ENCODE data around the gene ME3. TPM values are rescaled to one million over a fixed set of nuclear protein-coding genes. Genes with fewer than 3 reads are reported as not detected.
A peak's percentile ranks its signal among the peaks of the same experiment; 100 is the strongest.

Gene ME3
- total and polyA plus RNA-seq, 11 donors: 11.3 to 51.5 (median 31.3) TPM

DNA sequence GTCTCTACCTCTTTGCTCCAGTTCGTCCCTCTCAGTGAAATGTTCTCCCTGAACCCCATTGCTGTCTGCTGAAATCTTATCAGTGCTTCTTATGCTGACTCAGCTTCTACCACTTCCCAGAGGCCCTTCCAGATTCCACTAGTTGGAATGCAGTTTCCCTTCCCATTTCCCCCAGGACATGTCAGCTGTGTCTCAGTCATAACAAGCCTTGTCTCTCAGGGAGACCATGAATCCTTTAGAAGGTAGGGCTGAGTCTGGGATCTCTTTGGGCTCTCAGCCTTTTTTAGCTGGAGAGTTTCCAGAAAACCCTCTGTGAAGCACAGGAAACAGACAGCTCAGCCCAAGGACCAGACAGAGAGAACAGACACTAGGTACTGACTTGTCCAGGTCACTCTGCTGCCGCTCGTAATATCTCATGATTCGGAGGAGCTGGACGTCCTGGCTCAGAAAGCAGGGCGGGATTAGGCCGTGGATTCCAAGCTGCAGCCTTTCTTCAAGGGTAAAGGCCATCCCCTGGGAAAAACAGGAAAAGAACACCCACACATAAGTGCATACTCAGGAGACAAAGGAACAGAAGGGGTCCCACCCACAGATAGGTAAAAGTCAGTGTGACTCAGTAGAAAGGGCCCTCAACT, 113.0 kb downstream of the ME3 start:
- H3K4me3 ChIP-seq: no peak overlapping the region
- H3K4me1 ChIP-seq: peaks cover 7 to 37% (median 27%) of the 10 kb centered on the region in 12 donors
- H3K27ac ChIP-seq: peak overlapping the region; percentile 64 to 91 (median 80)
- 15 to 34% (median 30%) methylated on average over 7 of the region's 7 CpGs for WGBS, 4 donors
- ATAC-seq (peak; percentile 76 to 86 (median 82)), DNase-seq (peak in 4 of 5 donors; percentile 48 to 80 (median 55))
- peaks cover 0 to 3% (median 0%) of the 10 kb centered on the region in 12 donors for H3K9me3 ChIP-seq
- H3K27me3 ChIP-seq: no peaks in the 10 kb centered on the region
- H3K36me3 ChIP-seq: peaks cover 0 to 12% (median 0%) of the 10 kb centered on the region in 9 donors
- TF ChIP-seq POLR2A (IDR thresholded peaks at IDR 0.05): no peak
- TF ChIP-seq CTCF (IDR thresholded peaks at IDR 0.05): no peak
- intact Hi-C loops (cut with DNase I): loop anchor here in 5 of 10 donors (2.0 to 10.0 kb wide), 6 partner anchors 48 to 87 kb away; no protein-coding TSS in a partner anchor

GRCh38 chr11:86558841-86559240, 113.6 kb downstream of the ME3 start:
- Histone ChIP-seq H3K27ac (peak overlapping the region; percentile 64 to 91 (median 80)), H3K4me3 (no peak overlapping the region), H3K4me1 (peaks cover 7 to 37% (median 27%) of the 10 kb centered on the region in 12 donors), H3K27me3 (no peaks in the 10 kb centered on the region), H3K36me3 (peaks cover 0 to 15% (median 0%) of the 10 kb centered on the region in 9 donors), H3K9me3 (peaks cover 0 to 3% (median 0%) of the 10 kb centered on the region in 12 donors)
- ATAC-seq: no peak
- TF ChIP-seq POLR2A (IDR thresholded peaks at IDR 0.05) (no peak), CTCF (IDR thresholded peaks at IDR 0.05) (no peak)
- intact Hi-C loops (cut with DNase I): loop anchor here in 5 of 10 donors (2.0 to 10.0 kb wide), 6 partner anchors 48 to 87 kb away; no protein-coding TSS in a partner anchor
- no peak for DNase-seq
- 90 to 95% (median 93%) methylated on average over 2 of the region's 2 CpGs for WGBS, 4 donors

DNA sequence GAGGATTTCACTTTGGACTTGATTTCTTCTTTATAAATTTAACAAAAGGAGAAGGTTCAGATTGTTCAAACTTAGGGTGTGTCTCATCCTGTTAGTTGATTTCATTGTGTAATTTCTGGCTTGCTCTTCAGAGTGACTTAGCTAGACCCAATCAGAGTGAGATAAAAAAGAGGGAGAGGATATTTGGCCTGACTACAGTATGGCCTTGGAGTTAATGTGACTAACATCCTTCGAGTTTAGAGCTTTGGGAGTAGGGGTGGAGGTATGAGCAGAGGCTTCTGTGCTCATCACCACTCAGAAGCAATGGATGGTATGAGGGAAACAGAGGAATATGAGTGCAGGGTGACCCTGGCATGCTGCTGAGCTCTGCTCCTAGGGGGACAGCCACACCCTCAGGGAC, 114.2 kb downstream of the ME3 start:
- peaks cover 0 to 3% (median 0%) of the 10 kb centered on the region in 12 donors for H3K9me3 ChIP-seq
- 21 to 43% (median 32%) methylated on average over 1 of the region's 1 CpG for WGBS, 4 donors
- peak; percentile 68 to 92 (median 86) for ATAC-seq
- H3K4me1 ChIP-seq: peaks cover 7 to 40% (median 30%) of the 10 kb centered on the region in 12 donors
- peak overlapping the region; percentile 64 to 91 (median 80) for H3K27ac ChIP-seq
- TF ChIP-seq CTCF (IDR thresholded peaks at IDR 0.05): no peak
- no peak for TF ChIP-seq POLR2A (IDR thresholded peaks at IDR 0.05)
- intact Hi-C loops (cut with DNase I): loop anchor here in 5 of 10 donors (2.0 to 10.0 kb wide), 6 partner anchors 49 to 86 kb away; no protein-coding TSS in a partner anchor
- H3K4me3 ChIP-seq: no peak overlapping the region
- H3K36me3 ChIP-seq: peaks cover 0 to 15% (median 0%) of the 10 kb centered on the region in 9 donors
- no peak for DNase-seq
- no peaks in the 10 kb centered on the region for H3K27me3 ChIP-seq

GRCh38 chr11:86555866-86556265, 116.5 kb downstream of the ME3 start:
- no peak overlapping the region for H3K4me3 ChIP-seq
- intact Hi-C loops (cut with DNase I): loop anchor here in 5 of 10 donors (5.0 to 10.0 kb wide), 5 partner anchors 51 to 84 kb away; no protein-coding TSS in a partner anchor
- no peak for DNase-seq
- no peak for ATAC-seq
- peaks cover 7 to 64% (median 45%) of the 10 kb centered on the region in 12 donors for H3K4me1 ChIP-seq
- H3K27ac ChIP-seq: no peak overlapping the region
- peaks cover 0 to 3% (median 0%) of the 10 kb centered on the region in 12 donors for H3K9me3 ChIP-seq
- no peaks in the 10 kb centered on the region for H3K27me3 ChIP-seq
- TF ChIP-seq POLR2A (IDR thresholded peaks at IDR 0.05) (no peak), CTCF (IDR thresholded peaks at IDR 0.05) (no peak)
- peaks cover 0 to 15% (median 0%) of the 10 kb centered on the region in 9 donors for H3K36me3 ChIP-seq
